ENCODE results near the gene PDE1C.

Gene PDE1C

DNA sequence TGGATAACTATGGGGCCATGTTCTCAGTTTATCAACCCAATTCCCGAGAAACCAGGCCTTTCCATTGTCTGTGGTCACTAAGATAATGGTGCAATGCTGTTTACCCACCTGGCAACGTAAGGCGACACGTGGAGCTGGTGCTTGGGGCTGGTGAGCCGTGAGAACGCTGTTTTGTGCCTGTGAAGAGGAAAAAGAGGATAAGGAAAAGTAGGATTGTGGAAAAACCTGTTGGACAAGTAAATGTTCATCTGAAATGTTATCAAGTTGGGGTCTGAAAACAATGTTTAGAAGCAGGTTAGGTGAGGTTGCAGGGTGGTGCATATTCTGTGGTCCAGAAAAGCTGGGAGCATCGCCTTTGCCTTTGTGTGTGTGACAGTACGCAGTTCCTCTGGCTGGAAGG lies 294.7 kb downstream of the PDE1C start:
- DNase-seq (ENCODE audit: low read depth in 2 of 2), result no peak

GRCh38 chr7:31772211-31772610 lies 298.0 kb downstream of the PDE1C start:
- no peak for DNase-seq (ENCODE audit: low read depth in 2 of 2)

DNA sequence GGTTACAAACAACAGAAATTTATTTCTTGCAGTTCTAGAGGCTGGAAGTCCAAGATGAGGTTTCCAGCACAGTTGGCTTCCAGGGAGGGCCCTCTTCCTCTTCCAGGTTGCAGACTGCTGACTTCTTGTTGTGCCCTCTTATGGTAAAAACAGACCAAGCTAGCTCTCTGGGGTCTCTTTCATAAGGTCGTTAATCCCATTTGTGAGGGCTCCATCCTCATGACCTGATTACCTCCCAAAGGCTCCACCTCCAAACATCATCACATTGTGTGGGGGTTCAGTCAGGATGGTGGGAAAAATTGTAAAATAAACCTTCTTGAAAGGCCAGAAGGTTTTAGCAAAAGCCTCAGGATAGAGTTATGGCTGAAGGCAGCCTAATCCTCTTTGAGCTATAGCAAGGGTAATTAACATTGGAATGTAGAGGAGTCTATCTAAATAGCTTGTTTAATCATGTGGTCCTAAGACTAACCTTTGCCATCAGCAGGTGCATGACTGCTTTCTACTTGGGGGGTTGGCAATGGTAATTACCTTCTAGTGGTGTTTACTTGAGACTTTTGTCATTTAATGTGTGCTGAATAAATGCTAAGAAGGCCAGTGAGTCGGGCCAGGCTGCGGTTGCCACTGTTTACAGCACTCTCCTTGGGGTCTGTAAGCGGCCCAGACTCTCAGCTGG lies 302.4 kb downstream of the PDE1C start:
- no peak for DNase-seq (ENCODE audit: low read depth in 2 of 2)

- no peak for DNase-seq (ENCODE audit: low read depth in 2 of 2)
These were observed 305.7 kb downstream of the PDE1C start for GRCh38 chr7:31764462-31764861.

- no peak for DNase-seq (ENCODE audit: low read depth in 2 of 2)
These were observed 306.7 kb downstream of the PDE1C start for GRCh38 chr7:31763548-31763947.

- DNase-seq (ENCODE audit: low read depth in 2 of 2), result no peak
These were observed 308.6 kb downstream of the PDE1C start for GRCh38 chr7:31761646-31762045.

GRCh38 chr7:31758755-31759154 lies 311.5 kb downstream of the PDE1C start:
- no peak for DNase-seq (ENCODE audit: low read depth in 2 of 2)

GRCh38 chr7:31751726-31752125 lies 318.5 kb downstream of the PDE1C start:
- no peak for DNase-seq (ENCODE audit: low read depth in 2 of 2)

GRCh38 chr7:31748084-31748483 lies 322.1 kb downstream of the PDE1C start:
- no peak for DNase-seq (ENCODE audit: low read depth in 2 of 2)

GRCh38 chr7:31747553-31747952 lies 322.7 kb downstream of the PDE1C start:
- DNase-seq (ENCODE audit: low read depth in 2 of 2), result no peak

- DNase-seq (ENCODE audit: low read depth in 2 of 2), result peak in 1 of 2 donors; percentile 10
These were observed 325.8 kb downstream of the PDE1C start for GRCh38 chr7:31744294-31744874.

- no peak for DNase-seq (ENCODE audit: low read depth in 2 of 2)
These were observed 328.4 kb downstream of the PDE1C start for GRCh38 chr7:31741852-31742251.

GRCh38 chr7:31735991-31736982 lies 333.9 kb downstream of the PDE1C start:
- no peak for DNase-seq (ENCODE audit: low read depth in 2 of 2)

- DNase-seq (ENCODE audit: low read depth in 2 of 2), result no peak
These were observed 335.8 kb downstream of the PDE1C start for GRCh38 chr7:31734456-31734855.

DNA sequence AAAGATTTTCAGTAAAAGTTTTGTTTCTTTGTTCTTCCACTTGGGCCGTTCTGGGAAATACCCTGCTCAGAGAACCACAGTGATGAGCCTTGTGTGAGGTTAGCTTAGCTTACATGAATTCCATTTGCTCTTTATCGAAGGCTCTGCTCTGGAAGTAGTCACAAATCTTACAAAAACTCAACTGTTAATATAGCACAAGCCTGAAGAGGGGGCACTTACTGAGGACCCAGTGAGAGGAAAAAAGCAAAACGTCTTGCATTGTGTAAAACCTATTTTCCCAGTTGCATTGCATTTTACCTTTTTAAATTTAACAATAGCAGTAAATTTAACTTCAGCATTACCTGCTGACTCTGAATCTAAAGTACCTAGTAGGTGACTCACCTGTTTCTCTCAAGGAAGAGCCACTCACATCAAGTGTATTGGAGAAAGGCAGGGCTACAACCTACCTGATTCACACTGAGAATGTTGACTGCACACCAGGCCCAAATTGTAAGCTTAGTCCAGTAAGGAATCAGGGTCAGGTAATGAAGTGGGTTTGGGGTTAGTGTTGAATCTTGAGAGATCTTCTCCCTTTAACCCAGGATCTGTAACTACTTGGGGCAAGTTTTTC lies 340.9 kb downstream of the PDE1C start:
- DNase-seq (ENCODE audit: low read depth in 2 of 2), result no peak

DNA sequence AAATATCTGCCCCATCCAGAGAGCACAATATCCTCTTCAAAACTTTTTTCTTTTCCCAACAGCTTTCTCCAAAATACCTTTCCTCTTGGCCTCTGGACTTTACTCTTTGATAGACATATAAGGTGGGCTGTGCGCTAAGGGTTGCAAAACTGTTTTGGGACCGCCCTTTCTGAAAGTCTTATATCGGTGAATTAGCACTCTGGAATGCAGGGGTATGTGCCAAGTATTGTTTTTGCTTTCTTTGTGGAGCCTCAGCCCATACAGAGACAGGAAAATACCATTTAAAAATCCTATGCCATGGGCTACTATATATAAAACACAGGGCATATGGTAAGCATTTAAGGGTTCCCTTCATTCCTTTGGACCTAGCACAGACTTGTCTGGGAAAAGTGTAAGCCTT lies 345.5 kb downstream of the PDE1C start:
- no peak for DNase-seq (ENCODE audit: low read depth in 2 of 2)

DNA sequence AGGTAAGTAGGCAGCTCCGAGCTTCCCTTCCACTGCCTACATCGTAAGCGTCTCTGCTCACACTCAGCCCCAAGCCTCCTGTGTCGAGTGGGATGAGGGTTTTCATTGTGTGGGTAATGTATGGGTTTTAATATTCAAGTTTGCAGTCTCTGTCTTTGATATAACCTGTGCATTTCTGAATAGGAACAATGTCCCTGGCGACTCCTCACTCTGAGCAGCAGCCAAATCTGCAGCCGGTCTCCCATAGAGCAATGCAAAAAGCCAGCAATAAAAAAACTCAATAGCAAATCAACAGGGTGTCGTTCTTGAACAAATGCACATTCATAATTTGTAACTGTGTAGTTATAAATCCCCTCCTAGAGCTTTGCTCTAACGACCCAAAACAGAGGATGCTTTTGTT lies 349.8 kb downstream of the PDE1C start:
- DNase-seq (ENCODE audit: low read depth in 2 of 2), result no peak

- DNase-seq (ENCODE audit: low read depth in 2 of 2), result no peak
These were observed 353.9 kb downstream of the PDE1C start for GRCh38 chr7:31716355-31716754.

DNA sequence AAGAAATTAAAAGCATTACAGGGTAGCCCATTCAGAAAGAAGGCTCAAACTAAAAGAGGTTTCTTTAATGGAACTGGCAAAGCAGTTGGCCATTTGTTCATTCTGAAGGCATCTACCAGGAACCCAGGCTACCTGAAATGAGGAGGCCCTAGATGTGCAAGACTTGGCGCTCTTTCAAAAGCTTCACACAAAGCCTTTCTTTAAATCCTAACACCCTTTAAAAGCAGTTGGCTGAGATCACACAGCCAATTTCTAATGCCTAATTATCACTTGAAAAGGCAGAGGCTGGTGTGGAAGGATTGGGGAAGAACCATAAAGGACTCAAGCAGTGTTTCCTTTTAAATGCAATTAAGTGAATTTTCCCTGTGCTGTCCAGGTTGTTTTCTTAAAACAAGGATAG lies 360.0 kb downstream of the PDE1C start:
- DNase-seq (ENCODE audit: low read depth in 2 of 2), result no peak

DNA sequence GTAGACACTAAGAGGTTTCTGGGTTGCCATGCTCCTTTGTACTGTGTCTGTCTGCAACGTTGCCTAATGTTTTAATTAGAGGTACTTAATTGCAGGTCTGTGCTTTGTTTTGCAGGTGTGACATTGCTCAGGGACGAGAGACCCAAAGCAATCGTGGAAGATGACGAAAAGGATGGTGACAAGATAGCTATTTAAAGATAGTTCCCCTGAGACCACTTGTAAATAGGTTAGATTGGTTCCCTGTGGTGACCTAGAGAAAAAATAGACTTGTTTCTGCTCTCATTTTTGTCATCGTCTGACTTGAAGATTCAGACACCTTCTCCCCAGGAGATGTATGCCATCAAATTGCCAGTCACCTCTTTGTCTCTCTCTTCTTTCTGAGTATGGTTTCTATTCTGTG lies 363.1 kb downstream of the PDE1C start:
- DNase-seq (ENCODE audit: low read depth in 2 of 2), result no peak

DNA sequence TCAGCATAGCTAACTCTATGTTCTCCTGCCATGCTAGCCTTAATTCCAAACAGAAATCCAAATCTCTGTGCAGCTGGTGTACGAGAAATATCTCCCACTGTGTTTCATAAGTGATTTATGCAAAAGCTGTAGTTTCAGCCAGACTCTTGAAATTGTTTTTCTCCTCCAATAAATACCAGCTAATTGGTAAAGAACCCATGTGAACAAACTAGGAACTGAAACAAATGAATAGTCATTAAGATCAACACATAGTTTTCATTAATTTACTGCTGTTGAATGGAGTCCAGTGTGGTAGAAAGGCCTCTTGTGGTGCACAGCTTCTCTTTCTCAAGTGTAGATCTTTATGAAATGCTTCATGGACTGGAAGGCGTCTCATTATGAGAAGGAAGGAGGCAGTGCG lies 364.8 kb downstream of the PDE1C start:
- DNase-seq (ENCODE audit: low read depth in 2 of 2), result no peak

GRCh38 chr7:31702354-31702753 lies 367.9 kb downstream of the PDE1C start:
- DNase-seq (ENCODE audit: low read depth in 2 of 2), result no peak
